IMR-90 (cell line): ENCODE measurements around the gene SWAP70. TPM values are rescaled to one million over a fixed set of nuclear protein-coding genes. Genes with fewer than 3 reads are reported as not detected.

Source experiments
- ATAC-seq: fragments of 200-7000 bp; cut with Tn5 transposase; 2 replicates; pipeline ENCODE4 v1.9.1; 2020; ENCODE audit warnings: low read depth, mild to moderate bottlenecking, moderate library complexity
- BruUV-seq: library from RNA; stranded (reverse); fragments of 400-500 nt; replicated peaks from 2 replicates; lab custom pipeline; 2021; lab: Mats Ljungman, UMichigan
- CTCF ChIA-PET: fragments of 300-600 bp; formaldehyde crosslinking; extraction: SDS; loops from one replicate; lab custom pipeline; 2021; ENCODE audit warnings: antibody characterized with exemption; lab: Yijun Ruan, JAX
- POLR2A ChIA-PET: fragments of 300-600 bp; sonication (Branson Sonifier 250); formaldehyde crosslinking; loops from one replicate; lab custom pipeline; 2022; ENCODE audit warnings: antibody characterized with exemption; ENCODE audit not compliant: unreplicated experiment; lab: Charles Lee
- DNase-seq: peaks from one replicate; pipeline ENCODE4 v3.0.0; 2013
- H2AFZ ChIP-seq: replicated peaks from 2 replicates; pipeline ENCODE3; 2013; ENCODE audit warnings: low read length, mild to moderate bottlenecking; ENCODE audit not compliant: poor library complexity
- H2AK5ac ChIP-seq: 2 replicates; pipeline ENCODE4 v1.6.1; 2013; ENCODE audit warnings: low read depth, low read length, inconsistent platforms
- H2AK9ac ChIP-seq: replicated peaks from 2 replicates; pipeline ENCODE3; 2013; ENCODE audit warnings: mild to moderate bottlenecking, low read depth, low read length, moderate library complexity; ENCODE audit not compliant: poor library complexity
- H2BK120ac ChIP-seq: 2 replicates; pipeline ENCODE4 v1.6.1; 2013; ENCODE audit warnings: low read depth, low read length, inconsistent platforms
- H2BK15ac ChIP-seq: 3 replicates; pipeline ENCODE4 v1.6.1; 2013; ENCODE audit warnings: low read depth, low read length, inconsistent platforms
- H2BK20ac ChIP-seq: 2 replicates; pipeline ENCODE4 v1.6.1; 2013; ENCODE audit warnings: low read depth, mild to moderate bottlenecking, inconsistent platforms, low read length, moderate library complexity
- H2BK5ac ChIP-seq: 2 replicates; pipeline ENCODE4 v1.6.1; 2013; ENCODE audit warnings: mild to moderate bottlenecking, low read depth, low read length, inconsistent platforms; ENCODE audit not compliant: poor library complexity, severe bottlenecking
- H3K14ac ChIP-seq: replicated peaks from 2 replicates; pipeline ENCODE4 v1.6.1; 2013; ENCODE audit warnings: low read depth, low read length, inconsistent platforms
- H3K18ac ChIP-seq: 2 replicates; pipeline ENCODE4 v1.6.1; 2013; ENCODE audit warnings: low read depth, low read length, control low read depth
- H3K23ac ChIP-seq: 2 replicates; pipeline ENCODE4 v1.6.1; 2013; ENCODE audit warnings: low read depth, low read length, inconsistent platforms
- H3K27ac ChIP-seq: 2 replicates; pipeline ENCODE4 v1.5.1; 2013; ENCODE audit warnings: mild to moderate bottlenecking, control low read depth, low read length; ENCODE audit not compliant: insufficient read depth
- H3K27me3 ChIP-seq: 2 replicates; pipeline ENCODE4 v1.6.1; 2013; ENCODE audit warnings: low read length; ENCODE audit not compliant: control insufficient read depth, insufficient read depth
- H3K36me3 ChIP-seq: 2 replicates; pipeline ENCODE4 v1.6.1; 2013; ENCODE audit warnings: low read length, mixed read lengths; ENCODE audit not compliant: control insufficient read depth, insufficient read depth
- H3K4ac ChIP-seq: 2 replicates; pipeline ENCODE4 v1.6.1; 2013; ENCODE audit warnings: low read depth, low read length, inconsistent platforms
- H3K4me1 ChIP-seq: 2 replicates; pipeline ENCODE4 v1.6.1; 2013; ENCODE audit warnings: low read length, mixed read lengths; ENCODE audit not compliant: control insufficient read depth, insufficient read depth
- H3K4me2 ChIP-seq: 2 replicates; pipeline ENCODE4 v1.6.1; 2013; ENCODE audit warnings: low read depth, mild to moderate bottlenecking, control low read depth, low read length, moderate library complexity
- H3K4me3 ChIP-seq: 2 replicates; pipeline ENCODE4 v1.5.1; 2013; ENCODE audit warnings: low read depth, mild to moderate bottlenecking, control low read depth, low read length, moderate library complexity; ENCODE audit not compliant: insufficient read depth
- H3K56ac ChIP-seq: 2 replicates; pipeline ENCODE4 v1.6.1; 2013; ENCODE audit warnings: low read length, inconsistent platforms; ENCODE audit not compliant: insufficient read depth; ENCODE audit errors: extremely low read depth
- H3K79me1 ChIP-seq, 2 experiments: 2 replicates each; pipeline ENCODE4 v1.6.1; 2013; ENCODE audit warnings: low read length in 2 of 2, inconsistent platforms in 1 of 2, low read depth in 1 of 2
- H3K9ac ChIP-seq: 2 replicates; pipeline ENCODE4 v1.6.1; 2013; ENCODE audit warnings: low read depth, low read length, control low read depth
- H3K9me1 ChIP-seq: 2 replicates; pipeline ENCODE4 v1.6.1; 2013; ENCODE audit warnings: low read length, inconsistent platforms; ENCODE audit not compliant: insufficient read depth
- H3K9me3 ChIP-seq: 2 replicates; pipeline ENCODE4 v1.6.1; 2013; ENCODE audit warnings: low read length; ENCODE audit not compliant: control insufficient read depth, insufficient read depth
- H4K20me1 ChIP-seq: 2 replicates; pipeline ENCODE4 v1.6.1; 2013; ENCODE audit warnings: low read length, inconsistent platforms; ENCODE audit not compliant: insufficient read depth
- H4K5ac ChIP-seq: 2 replicates; pipeline ENCODE4 v1.6.1; 2013; ENCODE audit warnings: mild to moderate bottlenecking, low read depth, low read length, control low read depth
- H4K8ac ChIP-seq, 2 experiments: 2 replicates each; pipeline ENCODE4 v1.6.1; 2013; ENCODE audit warnings: low read depth in 2 of 2, low read length in 2 of 2, control low read depth in 1 of 2, inconsistent platforms in 1 of 2
- H4K91ac ChIP-seq: 2 replicates; pipeline ENCODE4 v1.6.1; 2013; ENCODE audit warnings: low read depth, low read length, inconsistent platforms; ENCODE audit not compliant: insufficient read depth
- BHLHE40 ChIP-seq: fragments of 150-350 bp; IDR thresholded peaks from 2 replicates; pipeline ENCODE4 v1.6.1; 2016; ENCODE audit warnings: mild to moderate bottlenecking, low read depth, low read length
- CEBPB ChIP-seq: IDR thresholded peaks from 2 replicates; pipeline ENCODE4 v1.6.1; 2012; ENCODE audit warnings: low read depth, low read length, improper control_type of control experiment
- CHD1 ChIP-seq: IDR thresholded peaks from 2 replicates; pipeline ENCODE4 v1.6.1; 2012; ENCODE audit warnings: low read depth, low read length, improper control_type of control experiment
- CTCF ChIP-seq: conservative IDR thresholded peaks from 2 replicates; pipeline ENCODE4 v1.5.1; 2012; ENCODE audit warnings: mild to moderate bottlenecking, low read depth, low read length, improper control_type of control experiment
- FOS ChIP-seq: fragments of 150-350 bp; IDR thresholded peaks from 2 replicates; pipeline ENCODE4 v1.6.1; 2016; ENCODE audit warnings: low read depth, low read length
- MAFK ChIP-seq: IDR thresholded peaks from 2 replicates; pipeline ENCODE4 v1.6.1; 2012; ENCODE audit warnings: low read depth, low read length, improper control_type of control experiment
- MAZ ChIP-seq: IDR thresholded peaks from 2 replicates; pipeline ENCODE4 v1.6.1; 2012; ENCODE audit warnings: low read depth, mild to moderate bottlenecking, low read length, improper control_type of control experiment, moderate library complexity, borderline replicate concordance
- MXI1 ChIP-seq: IDR thresholded peaks from 2 replicates; pipeline ENCODE4 v1.6.1; 2012; ENCODE audit warnings: low read depth, mild to moderate bottlenecking, low read length, moderate library complexity, borderline replicate concordance
- NFE2L2 ChIP-seq: fragments of 150-350 bp; IDR thresholded peaks from 2 replicates; pipeline ENCODE4 v1.6.1; 2016; ENCODE audit warnings: low read depth, mild to moderate bottlenecking, low read length
- POLR2A ChIP-seq: IDR thresholded peaks from 2 replicates; pipeline ENCODE4 v1.6.1; 2012; ENCODE audit warnings: mild to moderate bottlenecking, low read depth, low read length
- RAD21 ChIP-seq: IDR thresholded peaks from 2 replicates; pipeline ENCODE4 v1.6.1; 2012; ENCODE audit warnings: low read length, improper control_type of control experiment
- RCOR1 ChIP-seq: IDR thresholded peaks from 2 replicates; pipeline ENCODE4 v1.6.1; 2012; ENCODE audit warnings: mild to moderate bottlenecking, low read length, improper control_type of control experiment; ENCODE audit not compliant: insufficient replicate concordance
- RFX5 ChIP-seq: IDR thresholded peaks from 2 replicates; pipeline ENCODE4 v1.8.0; 2012; ENCODE audit warnings: low read depth, mild to moderate bottlenecking, low read length, moderate library complexity
- SMC3 ChIP-seq: fragments of 150-350 bp; IDR thresholded peaks from 2 replicates; pipeline ENCODE4 v1.6.1; 2016; ENCODE audit warnings: low read depth, mild to moderate bottlenecking, antibody characterized with exemption, low read length, moderate library complexity
- USF2 ChIP-seq: fragments of 150-350 bp; IDR thresholded peaks from 2 replicates; pipeline ENCODE4 v1.6.1; 2017; ENCODE audit warnings: mild to moderate bottlenecking, antibody characterized with exemption, low read length, low read depth
- WGBS, 2 experiments: methylation state at CpG; one replicate each; pipeline versions ENCODE4 v1.1.5 to v1.1.7; 2013; ENCODE audit warnings: missing lambda C conversion rate in 2 of 2; ENCODE audit not compliant: insufficient read length in 1 of 2; ENCODE audit errors: extremely low coverage in 2 of 2; 5-methylcytosine and 5-hydroxymethylcytosine counted together
- dilution Hi-C: fragments of 300-500 bp; cut with HindIII; formaldehyde crosslinking; loops from one replicate; pipeline ENCODE4 v1.14.3; 2018; ENCODE audit warnings: low sequenced_read_pairs; ENCODE audit not compliant: unreplicated experiment
- in situ Hi-C: fragments of 300-500 bp; cut with MboI; formaldehyde crosslinking; loops from 3 replicates; pipeline ENCODE4 v1.14.3; 2019; ENCODE audit warnings: low sequenced_read_pairs, inconsistent platforms, mixed read lengths
- intact Hi-C: fragments of 100-400 bp; cut with micrococcal nuclease; formaldehyde crosslinking; loops from 2 replicates; pipeline ENCODE4 v1.10.0; 2022
- polyA plus RNA-seq, 3 experiments: library from polyadenylated mRNA; depleted of rRNA; stranded (reverse); fragments of >200 nt; gene quantifications; 2 replicates each; pipeline ENCODE4 v1.2.3, GENCODE V29; 2012; ENCODE audit warnings: low replicate concordance in 1 of 3
- total RNA-seq: library from RNA; depleted of rRNA; stranded (reverse); fragments of >200 nt; gene quantifications from 2 replicates; pipeline ENCODE4 v1.2.3, GENCODE V29; 2012

The SWAP70 gene
- total and polyA plus RNA-seq, 2 of the 4 experiments (the other 2 are of a cell fraction) = 15.5 to 19.9 TPM

GRCh38 chr11:9739123-9739900 lies 75.4 kb downstream of the SWAP70 start:
- H4K20me1 ChIP-seq = no peaks in the 10 kb centered on the region
- H4K91ac ChIP-seq = no peak overlapping the region
- peaks cover 2% of the 10 kb centered on the region; the same call in 1 of the 2 replicates for H3K9me3 ChIP-seq
- H3K27me3 ChIP-seq = no peaks in the 10 kb centered on the region
- no peak overlapping the region for H2AFZ ChIP-seq
- H2BK20ac ChIP-seq = no peak overlapping the region
- peaks cover 11 to 37% of the 10 kb centered on the region in 2 experiments; a peak in 3 of 4 replicates for H3K79me1 ChIP-seq
- peaks cover 13% of the 10 kb centered on the region for H3K9me1 ChIP-seq
- H4K8ac ChIP-seq = no peak overlapping the region
- no peak overlapping the region for H3K9ac ChIP-seq
- CTCF ChIA-PET = no interaction called here
- no peak overlapping the region for H3K23ac ChIP-seq
- H3K4me2 ChIP-seq = no peak overlapping the region
- dilution Hi-C loops (no loop called here), in situ Hi-C loops (no loop called here), intact Hi-C loops (no loop called here)
- no CpG with 5 or more reads among the region's 4 CpGs for WGBS, 2 experiments
- no peak overlapping the region for H3K14ac ChIP-seq
- H2BK5ac ChIP-seq = no peak overlapping the region
- H3K18ac ChIP-seq = no peak overlapping the region
- no peak overlapping the region for H2BK120ac ChIP-seq
- H2AK5ac ChIP-seq = no peak overlapping the region
- POLR2A ChIA-PET = no interaction called here
- no peak overlapping the region for H2BK15ac ChIP-seq
- H3K4me1 ChIP-seq = no peaks in the 10 kb centered on the region; the same call in 1 of the 2 replicates
- ATAC-seq (no peak), DNase-seq (no peak)
- H3K4me3 ChIP-seq = no peak overlapping the region
- no peak overlapping the region for H3K27ac ChIP-seq
- H3K56ac ChIP-seq = no peak overlapping the region
- H3K4ac ChIP-seq = no peak overlapping the region
- no peak overlapping the region for H4K5ac ChIP-seq
- peaks cover 36% of the 10 kb centered on the region for H3K36me3 ChIP-seq
- no TSS peak for BruUV-seq
- H2AK9ac ChIP-seq = no peak overlapping the region
- TF ChIP-seq RFX5 (no peak), MAFK (no peak), USF2 (no peak), CTCF (no peak), SMC3 (no peak), MXI1 (no peak), BHLHE40 (no peak), CHD1 (no peak), CEBPB (no peak), POLR2A (no peak), RCOR1 (no peak), RAD21 (no peak), FOS (no peak), MAZ (no peak), NFE2L2 (no peak)
